ENCODE measurements around the gene ZBTB12. TPM values are rescaled to one million over a fixed set of nuclear protein-coding genes. Genes with fewer than 3 reads are reported as not detected.

Gene ZBTB12
- total and polyA plus RNA-seq, 2 of the 8 experiments (the other 6 are each of a cell fraction or from before 2014, with no cell fraction given) = 20.7 to 40.8 TPM

DNA sequence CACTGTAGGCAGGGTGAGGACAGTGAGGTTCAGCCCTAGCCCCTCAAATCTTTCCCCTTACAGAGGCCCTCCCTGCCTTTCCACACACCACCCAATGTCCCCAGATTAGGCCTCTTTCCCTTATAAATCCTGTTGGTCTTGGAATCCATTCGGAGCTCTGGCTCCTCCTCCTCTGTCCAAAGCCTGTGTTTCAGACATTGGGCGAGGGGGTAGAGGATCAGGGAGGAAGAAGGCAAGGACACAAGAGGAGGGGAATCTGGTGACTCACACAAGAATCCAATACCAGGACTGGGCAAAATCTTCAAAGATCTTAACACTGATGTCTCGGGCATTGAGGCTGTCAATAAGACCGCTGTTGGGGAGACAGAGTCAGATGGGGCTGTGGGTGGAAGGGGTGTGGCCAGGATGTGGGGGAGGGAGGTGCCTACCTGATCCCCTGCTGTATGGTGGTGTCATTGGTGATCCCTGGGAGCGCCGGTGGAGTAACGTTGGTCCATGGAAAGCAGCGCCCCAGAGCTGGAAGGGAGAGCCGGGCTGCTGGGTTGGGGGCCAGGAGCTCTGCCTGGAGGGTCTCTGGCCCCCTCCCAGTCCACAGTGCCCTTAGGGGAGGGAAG, 30.7 kb downstream of the ZBTB12 start:
- Histone ChIP-seq H3K4me2 (ENCODE audit: insufficient read depth in 1 of 2, low read depth in 2 of 2, low read length in 2 of 2) (no peak overlapping the region; a peak in 1 of 4 replicates), H2AK5ac (ENCODE audit: low read depth, low read length) (no peak overlapping the region), H4K91ac (replicated peaks; ENCODE audit: insufficient read length, low read length) (no peak overlapping the region), H4K5ac (ENCODE audit: insufficient read length, low read depth, low read length) (no peak overlapping the region), H4K8ac (ENCODE audit: extremely low read depth, insufficient read depth, low read length) (peak overlapping the region; percentile 54; the same call in 1 of the 2 replicates), H3K9me3 (ENCODE audit: insufficient read depth in 2 of 2, low read depth in 1 of 2, low read length in 1 of 2) (no peaks in the 10 kb centered on the region), H3K27ac (ENCODE audit: low read depth, low read length) (no peak overlapping the region), H3K27me3 (replicated peaks in 1 of 4; ENCODE audit: control insufficient read depth in 3 of 4, extremely low read depth in 1 of 4, insufficient read depth in 3 of 4, low read length in 3 of 4) (no peaks in the 10 kb centered on the region), H3K56ac (replicated peaks; ENCODE audit: insufficient read length, low read depth, low read length) (no peak overlapping the region), H2BK5ac (ENCODE audit: low read depth, low read length) (peak overlapping the region; percentile 72; the same call in 1 of the 2 replicates), H3K4me3 (ENCODE audit: extremely low read depth in 1 of 4, insufficient read depth in 2 of 4, low read depth in 3 of 4, low read length in 4 of 4) (no peak overlapping the region), H3K36me3 (ENCODE audit: control insufficient read depth in 2 of 4, insufficient read depth in 4 of 4, low read length in 3 of 4) (no peaks in the 10 kb centered on the region), H2AFZ (ENCODE audit: low read length) (0 out of 2 replicates have a peak overlapping the region, but pooled peaks have one; percentile 3), H2BK20ac (ENCODE audit: low read length) (no peak overlapping the region), H4K20me1 (replicated peaks in 1 of 2; ENCODE audit: control insufficient read depth in 1 of 2, insufficient read depth in 2 of 2, low read length in 2 of 2) (no peaks in the 10 kb centered on the region), H3K18ac (ENCODE audit: extremely low read depth, low read length) (peak overlapping the region; percentile 34), H3K4me1 (replicated peaks in 1 of 4; ENCODE audit: control insufficient read depth in 3 of 4, insufficient read depth in 4 of 4, low read length in 3 of 4) (peaks cover 0 to 12% (median 8%) of the 10 kb centered on the region in 4 experiments; a peak in 4 of 7 replicates), H3K79me1 (ENCODE audit: low read depth, low read length) (no peaks in the 10 kb centered on the region), H3K14ac (ENCODE audit: insufficient read length) (no peak overlapping the region), H2BK15ac (ENCODE audit: low read length) (peak overlapping the region; percentile 25), H3K9ac (replicated peaks in 1 of 4; ENCODE audit: extremely low read depth in 1 of 4, low read depth in 3 of 4, low read length in 3 of 4) (no peak overlapping the region), H2BK12ac (ENCODE audit: low read depth, low read length) (no peak overlapping the region), H2BK120ac (replicated peaks; ENCODE audit: low read depth, low read length) (no peak overlapping the region), H3K23me2 (ENCODE audit: low read depth, low read length) (no peaks in the 10 kb centered on the region; the same call in 1 of the 2 replicates), H3K79me2 (ENCODE audit: control insufficient read depth in 1 of 2, insufficient read depth in 2 of 2, low read length in 2 of 2) (no peaks in the 10 kb centered on the region), H3K23ac (ENCODE audit: insufficient read length) (no peak overlapping the region), H3K4ac (replicated peaks; ENCODE audit: insufficient read length, low read depth, low read length) (no peak overlapping the region)
- POLR2A ChIA-PET (ENCODE audit: partially characterized antibody) = interaction anchor here (0.7 to 2.3 kb wide), 7 partner anchors 8 to 56 kb away, joined by 3 to 8 read pairs (median 4); partner anchors contain the start of genes HSPA1A, HSPA1B, HSPA1L and NEU1
- TF ChIP-seq ATF3 (IDR thresholded peaks at IDR 0.05; ENCODE audit: insufficient read depth, low read depth, low read length) (no peak), JUND (IDR thresholded peaks at IDR 0.05; ENCODE audit: low read length) (no peak), RAD21 (IDR thresholded peaks at IDR 0.05 in 1 of 2, conservative IDR thresholded peaks at IDR 0.05 in 1 of 2; ENCODE audit: low read depth in 2 of 2, low read length in 2 of 2) (no peak), SP4 (IDR thresholded peaks at IDR 0.05; ENCODE audit: low read length) (no peak), BCL11A (IDR thresholded peaks at IDR 0.05; ENCODE audit: low read depth in 2 of 2, low read length in 2 of 2) (no peak), BACH1 (IDR thresholded peaks at IDR 0.05; ENCODE audit: low read length) (no peak), BRCA1 (IDR thresholded peaks at IDR 0.05; ENCODE audit: low read depth, low read length) (no peak), SRF (IDR thresholded peaks at IDR 0.05; ENCODE audit: low read depth, low read length) (no peak)
- TF ChIP-seq, protein P1, sequence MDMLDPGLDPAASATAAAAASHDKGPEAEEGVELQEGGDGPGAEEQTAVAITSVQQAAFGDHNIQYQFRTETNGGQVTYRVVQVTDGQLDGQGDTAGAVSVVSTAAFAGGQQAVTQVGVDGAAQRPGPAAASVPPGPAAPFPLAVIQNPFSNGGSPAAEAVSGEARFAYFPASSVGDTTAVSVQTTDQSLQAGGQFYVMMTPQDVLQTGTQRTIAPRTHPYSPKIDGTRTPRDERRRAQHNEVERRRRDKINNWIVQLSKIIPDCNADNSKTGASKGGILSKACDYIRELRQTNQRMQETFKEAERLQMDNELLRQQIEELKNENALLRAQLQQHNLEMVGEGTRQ (IDR thresholded peaks at IDR 0.05; ENCODE audit: low read length) = no peak
- FAIRE-seq = no peak
- CTCF ChIA-PET (ENCODE audit: partially characterized antibody) = interaction anchor here (0.5 to 5.8 kb wide), 10 partner anchors 10 to 181 kb away, joined by 3 to 25 read pairs (median 4); partner anchors contain the start of gene EHMT2
- WGBS, 2 experiments (ENCODE audit: extremely low coverage in 1 of 2, insufficient coverage in 1 of 2, insufficient read length in 1 of 2, insufficient replicate concordance in 2 of 2, low coverage in 1 of 2, low lambda C conversion rate in 2 of 2, missing lambda C conversion rate in 1 of 2) = 78% methylated on average over 9 of the region's 9 CpGs; no CpG with 5 or more reads in 1 of the 2 experiments
- no peak for DNase-seq (ENCODE audit: low read depth in 1 of 2, low spot score in 2 of 2)
